Omental fat pad (tissue), 4 donors: ENCODE data around the gene FSTL4. TPM values are rescaled to one million over a fixed set of nuclear protein-coding genes. Genes with fewer than 3 reads are reported as not detected.

Experiments
- ATAC-seq: fragments of 150-250 bp; one replicate; pipeline ENCODE4 v1.9.1; 2016; ENCODE audit warnings: mild to moderate bottlenecking, moderate library complexity; ENCODE audit not compliant: low FRiP score
- DNase-seq: peaks from one replicate; pipeline ENCODE4 v3.0.0-alpha.2; 2019; ENCODE audit warnings: low spot score
- CTCF ChIP-seq, 3 donors: fragments of 450-650 bp; IDR thresholded peaks; one replicate each; pipeline ENCODE4 v1.5.1; 2016 to 2017; ENCODE audit warnings: antibody characterized with exemption in 3 of 3, mild to moderate bottlenecking in 3 of 3, moderate library complexity in 2 of 3
- total RNA-seq, 4 donors: library from RNA; depleted of rRNA; stranded (reverse); fragments of >200 nt; gene quantifications; one replicate each; pipeline ENCODE4 v1.1.0, GENCODE V29; 2016

FSTL4 gene
- total RNA-seq, 4 donors from 2014 or later: 0.32 TPM; not detected in 3

- no peak for ATAC-seq
- no peak for DNase-seq
Measured at GRCh38 chr5:133511653-133512235, 100.6 kb downstream of the FSTL4 start.

GRCh38 chr5:133510634-133511262, 101.6 kb downstream of the FSTL4 start:
- DNase-seq: no peak
- ATAC-seq: no peak
- TF ChIP-seq CTCF (IDR thresholded peaks at IDR 0.05): no peak

More at GRCh38 chr5:133511653-133512235, 100.6 kb downstream of the FSTL4 start:
- no peak for TF ChIP-seq CTCF (IDR thresholded peaks at IDR 0.05)

GRCh38 chr5:133509742-133510079, 102.6 kb downstream of the FSTL4 start:
- ATAC-seq (no peak), DNase-seq (no peak)
- TF ChIP-seq CTCF (IDR thresholded peaks at IDR 0.05): no peak

- no peak for TF ChIP-seq CTCF (IDR thresholded peaks at IDR 0.05)
- ATAC-seq: no peak
Measured at GRCh38 chr5:133508845-133509741, 103.2 kb downstream of the FSTL4 start.

GRCh38 chr5:133508331-133508730, 104.0 kb downstream of the FSTL4 start:
- ATAC-seq (no peak), DNase-seq (no peak)
- no peak for TF ChIP-seq CTCF (IDR thresholded peaks at IDR 0.05)

More at GRCh38 chr5:133508845-133509741, 103.2 kb downstream of the FSTL4 start:
- DNase-seq: no peak

GRCh38 chr5:133506181-133506580, 106.2 kb downstream of the FSTL4 start:
- TF ChIP-seq CTCF (IDR thresholded peaks at IDR 0.05): no peak
- ATAC-seq: no peak
- DNase-seq: no peak
